Measurements from ENCODE around the gene ACKR3.

- TF ChIP-seq CTCF (IDR thresholded peaks at IDR 0.05) (no peak), POLR2A (IDR thresholded peaks at IDR 0.05) (no peak), EP300 (IDR thresholded peaks at IDR 0.05) (no peak)
Measured at GRCh38 chr2:236548179-236548921, 21.3 kb upstream of the ACKR3 start.

Measured in ovary (tissue), 3 donors.